Cardiac fibroblast (primary cell): ENCODE measurements around the gene WBP2.

Source experiments
- DNase-seq, 2 donors: peaks; one replicate each; pipeline versions ENCODE4 v3.0.0 to v3.0.0-alpha.2; 2010; ENCODE audit warnings: low read depth in 2 of 2
- H3K4me3 ChIP-seq, 2 donors: replicated peaks in 1 of 2; 1 replicate in 1 of 2; 2 replicates in 1 of 2; pipeline ENCODE4 v1.5.1; 2011; ENCODE audit warnings: low read depth in 2 of 2, low read length in 2 of 2, mild to moderate bottlenecking in 2 of 2, moderate library complexity in 1 of 2
- CTCF ChIP-seq: IDR thresholded peaks from one replicate; pipeline ENCODE4 v1.5.1; 2011; ENCODE audit warnings: low read depth, mild to moderate bottlenecking, low read length, inconsistent platforms

WBP2 gene

GRCh38 chr17:75844530-75845057 lies 10.5 kb downstream of the WBP2 start:
- no peak for DNase-seq
- no peak overlapping the region for H3K4me3 ChIP-seq
- no peak for TF ChIP-seq CTCF

- no peak within 1 kb of the TSS for H3K4me3 ChIP-seq
- DNase-seq = no peak
- no peak for TF ChIP-seq CTCF
Observed at GRCh38 chr17:75843577-75844529, 11.3 kb downstream of the WBP2 start, which contains the start of gene UNC13D. Gene UNC13D (minus strand): TSS chr17:75844404. CDS start chr17:75844337, 67 bp downstream.

- DNase-seq = no peak
- H3K4me3 ChIP-seq = no peak overlapping the region
- TF ChIP-seq CTCF = no peak
Observed at GRCh38 chr17:75842963-75843576, 12.1 kb downstream of the WBP2 start.

GRCh38 chr17:75842411-75842810 lies 12.7 kb downstream of the WBP2 start:
- DNase-seq = no peak
- TF ChIP-seq CTCF = no peak
- H3K4me3 ChIP-seq = no peak overlapping the region

GRCh38 chr17:75840799-75841164 lies 14.4 kb downstream of the WBP2 start:
- DNase-seq = no peak
- no peak for TF ChIP-seq CTCF
- H3K4me3 ChIP-seq = no peak overlapping the region

GRCh38 chr17:75839942-75840798 lies 15.0 kb downstream of the WBP2 start:
- no peak for TF ChIP-seq CTCF
- H3K4me3 ChIP-seq = no peak overlapping the region
- DNase-seq = no peak
